Keratinocyte (primary cell): Measurements from ENCODE around the gene GM2A. TPM values are rescaled to one million over a fixed set of nuclear protein-coding genes. Genes with fewer than 3 reads are reported as not detected.

Experiments used
- DNase-seq: peaks from one replicate; pipeline ENCODE4 v3.0.0-alpha.2; 2011; ENCODE audit warnings: low read depth, missing footprints, low spot score
- FAIRE-seq: peaks from 2 replicates; lab custom pipeline; 2011; peaks lifted over from hg19 to GRCh38; lab: Jason Lieb, UNC
- H2AFZ ChIP-seq: 2 replicates; pipeline ENCODE4 v1.6.0; 2012; ENCODE audit warnings: low read length, control low read depth, inconsistent platforms; ENCODE audit not compliant: control insufficient read depth
- H3K27ac ChIP-seq: 2 replicates; pipeline ENCODE4 v1.5.1; 2011; ENCODE audit warnings: low read length; ENCODE audit not compliant: control insufficient read depth, insufficient read depth
- H3K27me3 ChIP-seq: 3 replicates; pipeline ENCODE4 v1.6.0; 2011; ENCODE audit warnings: low read length; ENCODE audit not compliant: control insufficient read depth, insufficient read depth; ENCODE audit errors: extremely low read depth
- H3K36me3 ChIP-seq, 2 experiments: 2 replicates in 1 of 2; 3 replicates in 1 of 2; pipeline ENCODE4 v1.5.1; 2011; ENCODE audit warnings: low read length in 2 of 2, mild to moderate bottlenecking in 1 of 2; ENCODE audit not compliant: control insufficient read depth in 2 of 2, insufficient read depth in 2 of 2; ENCODE audit errors: extremely low read depth in 1 of 2
- H3K4me1 ChIP-seq: 3 replicates; pipeline ENCODE4 v1.5.1; 2011; ENCODE audit warnings: low read length; ENCODE audit not compliant: control insufficient read depth, insufficient read depth; ENCODE audit errors: extremely low read depth
- H3K4me2 ChIP-seq: 3 replicates; pipeline ENCODE4 v1.6.0; 2011; ENCODE audit warnings: low read depth, low read length; ENCODE audit not compliant: control insufficient read depth, insufficient read depth; ENCODE audit errors: extremely low read depth
- H3K4me3 ChIP-seq, 3 experiments: fragments of 200-600 bp in 1 of 3; sonication (generic) in 1 of 3; 2 replicates in 2 of 3; 3 replicates in 1 of 3; pipeline ENCODE4 v1.5.1; 2011 to 2016; ENCODE audit warnings: low read length in 3 of 3, mild to moderate bottlenecking in 3 of 3, control low read depth in 2 of 3, inconsistent platforms in 1 of 3, low read depth in 1 of 3, mixed read lengths in 1 of 3, mixed run types in 1 of 3, moderate library complexity in 1 of 3; ENCODE audit not compliant: control insufficient read depth in 2 of 3, insufficient read depth in 2 of 3; ENCODE audit errors: extremely low read depth in 1 of 3
- H3K79me2 ChIP-seq: 2 replicates; pipeline ENCODE4 v1.6.0; 2012; ENCODE audit warnings: low read length; ENCODE audit not compliant: control insufficient read depth, insufficient read depth
- H3K9ac ChIP-seq: 3 replicates; pipeline ENCODE4 v1.6.0; 2011; ENCODE audit warnings: low read length; ENCODE audit not compliant: control insufficient read depth, insufficient read depth; ENCODE audit errors: extremely low read depth
- H3K9me1 ChIP-seq: 3 replicates; pipeline ENCODE4 v1.6.0; 2011; ENCODE audit warnings: low read length; ENCODE audit not compliant: control insufficient read depth, insufficient read depth; ENCODE audit errors: extremely low read depth
- H3K9me3 ChIP-seq: 2 replicates; pipeline ENCODE4 v1.5.1; 2012; ENCODE audit warnings: low read depth, low read length; ENCODE audit not compliant: control insufficient read depth
- H4K20me1 ChIP-seq: 3 replicates; pipeline ENCODE4 v1.6.0; 2011; ENCODE audit warnings: low read length; ENCODE audit not compliant: control insufficient read depth, insufficient read depth; ENCODE audit errors: extremely low read depth
- EZH2 ChIP-seq: IDR thresholded peaks from one replicate; pipeline ENCODE4 v1.6.1; 2012; ENCODE audit warnings: inconsistent platforms, mild to moderate bottlenecking, low read length, moderate library complexity
- dilution Hi-C: fragments of 300-500 bp; cut with MboI; formaldehyde crosslinking; loops from one replicate; pipeline ENCODE4 v1.7.0; 2020; ENCODE audit warnings: low sequenced_read_pairs; ENCODE audit not compliant: extremely low pct_ligation_motif_present
- polyA plus RNA-seq, 5 experiments: library from polyadenylated mRNA; depleted of rRNA in 3 of 5; stranded (reverse) in 3 of 5; stranded (forward) in 1 of 5; unstranded in 1 of 5; fragments of >200 nt; gene quantifications; 1 replicate in 1 of 5; 2 replicates in 3 of 5; 3 replicates in 1 of 5; pipeline versions ENCODE4 v1.2.1 to v1.2.3, GENCODE V29; 2011 to 2012; ENCODE audit warnings: missing spikeins in 2 of 5, low read depth in 1 of 5, low replicate concordance in 1 of 5
- TF ChIP-seq, protein P1 (sequence below), 3 experiments: IDR thresholded peaks in 1 of 3; conservative IDR thresholded peaks in 1 of 3; optimal IDR thresholded peaks in 1 of 3; 2 replicates in 2 of 3; 3 replicates in 1 of 3; pipeline versions ENCODE3 to v1.5.1; 2011; ENCODE audit warnings: low read length in 3 of 3, mild to moderate bottlenecking in 3 of 3, moderate library complexity in 2 of 3, control low read depth in 1 of 3, inconsistent platforms in 1 of 3; ENCODE audit not compliant: insufficient read depth in 2 of 3; ENCODE audit errors: extremely low read depth in 1 of 3

GM2A gene
- polyA plus RNA-seq, 1 donor (not counting 4 experiments of a cell fraction or from before 2014, with no cell fraction given): 117 TPM

DNA sequence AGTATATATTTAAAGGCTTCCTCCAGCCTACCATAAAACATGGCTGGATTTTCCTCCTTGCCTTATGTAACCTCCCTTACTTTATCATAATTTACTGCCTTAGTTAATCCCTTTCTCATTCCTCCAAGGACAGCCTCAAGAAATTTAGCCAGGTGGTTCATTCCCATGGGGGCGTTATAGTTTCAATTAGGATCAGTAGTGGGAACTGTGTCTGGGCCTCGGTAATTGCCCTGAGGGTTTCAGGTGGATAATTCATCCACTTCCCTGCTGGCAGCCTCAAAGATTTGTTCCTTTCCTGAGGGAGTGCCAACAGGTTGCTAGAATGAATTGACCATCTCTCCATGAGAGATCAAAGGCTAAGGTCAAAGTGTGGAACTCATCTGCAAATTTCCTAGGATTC lies 4.3 kb upstream of the GM2A start:
- FAIRE-seq (no peak), DNase-seq (no peak)
- Histone ChIP-seq H3K9me1 (no peaks in the 10 kb centered on the region), H3K36me3 (no peaks in the 10 kb centered on the region), H3K4me1 (no peaks in the 10 kb centered on the region), H3K4me2 (no peak overlapping the region), H4K20me1 (no peaks in the 10 kb centered on the region), H3K4me3 (no peak overlapping the region), H2AFZ (no peak overlapping the region), H3K9me3 (no peaks in the 10 kb centered on the region), H3K27ac (no peak overlapping the region), H3K9ac (no peak overlapping the region), H3K79me2 (peaks cover 7% of the 10 kb centered on the region), H3K27me3 (no peaks in the 10 kb centered on the region)
- TF ChIP-seq, protein P1, sequence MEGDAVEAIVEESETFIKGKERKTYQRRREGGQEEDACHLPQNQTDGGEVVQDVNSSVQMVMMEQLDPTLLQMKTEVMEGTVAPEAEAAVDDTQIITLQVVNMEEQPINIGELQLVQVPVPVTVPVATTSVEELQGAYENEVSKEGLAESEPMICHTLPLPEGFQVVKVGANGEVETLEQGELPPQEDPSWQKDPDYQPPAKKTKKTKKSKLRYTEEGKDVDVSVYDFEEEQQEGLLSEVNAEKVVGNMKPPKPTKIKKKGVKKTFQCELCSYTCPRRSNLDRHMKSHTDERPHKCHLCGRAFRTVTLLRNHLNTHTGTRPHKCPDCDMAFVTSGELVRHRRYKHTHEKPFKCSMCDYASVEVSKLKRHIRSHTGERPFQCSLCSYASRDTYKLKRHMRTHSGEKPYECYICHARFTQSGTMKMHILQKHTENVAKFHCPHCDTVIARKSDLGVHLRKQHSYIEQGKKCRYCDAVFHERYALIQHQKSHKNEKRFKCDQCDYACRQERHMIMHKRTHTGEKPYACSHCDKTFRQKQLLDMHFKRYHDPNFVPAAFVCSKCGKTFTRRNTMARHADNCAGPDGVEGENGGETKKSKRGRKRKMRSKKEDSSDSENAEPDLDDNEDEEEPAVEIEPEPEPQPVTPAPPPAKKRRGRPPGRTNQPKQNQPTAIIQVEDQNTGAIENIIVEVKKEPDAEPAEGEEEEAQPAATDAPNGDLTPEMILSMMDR (optimal IDR thresholded peaks at IDR 0.05 in 1 of 3, IDR thresholded peaks at IDR 0.05 in 1 of 3, conservative IDR thresholded peaks at IDR 0.05 in 1 of 3; ENCODE audit: extremely low read depth in 1 of 3, insufficient read depth in 2 of 3, low read length in 3 of 3): no peak
- dilution Hi-C loops: no loop called here

DNA sequence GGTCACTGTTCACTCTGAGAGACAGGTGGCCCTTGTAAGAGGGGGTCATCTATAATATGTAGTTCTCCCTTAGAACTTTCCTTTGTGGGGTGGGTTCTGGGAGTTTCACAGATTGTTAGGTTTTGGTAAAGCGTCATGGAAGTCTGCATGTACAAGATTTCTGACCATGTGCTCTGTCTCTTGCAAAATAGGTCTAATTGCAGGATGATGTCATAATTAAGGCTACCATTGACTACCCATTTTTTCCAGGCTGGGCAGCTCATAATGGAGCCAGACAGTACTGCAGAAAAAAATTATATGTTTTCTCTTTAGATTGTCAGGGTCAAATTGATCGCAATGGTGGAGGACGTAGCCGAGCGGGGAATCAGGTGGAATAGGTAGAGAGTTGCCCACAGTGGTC lies 3.7 kb upstream of the GM2A start:
- FAIRE-seq (no peak), DNase-seq (no peak)
- dilution Hi-C loops: no loop called here
- H3K9ac ChIP-seq: no peak overlapping the region
- H4K20me1 ChIP-seq: no peaks in the 10 kb centered on the region
- TF ChIP-seq, protein P1 (optimal IDR thresholded peaks at IDR 0.05 in 1 of 3, IDR thresholded peaks at IDR 0.05 in 1 of 3, conservative IDR thresholded peaks at IDR 0.05 in 1 of 3; ENCODE audit: extremely low read depth in 1 of 3, insufficient read depth in 2 of 3, low read length in 3 of 3): no peak
- no peak for TF ChIP-seq EZH2
- no peaks in the 10 kb centered on the region for H3K9me3 ChIP-seq
- no peak overlapping the region for H3K4me2 ChIP-seq
- H3K79me2 ChIP-seq: peaks cover 13% of the 10 kb centered on the region
- no peaks in the 10 kb centered on the region for H3K36me3 ChIP-seq
- no peak overlapping the region for H3K4me3 ChIP-seq
- H2AFZ ChIP-seq: no peak overlapping the region
- no peak overlapping the region for H3K27ac ChIP-seq
- no peaks in the 10 kb centered on the region for H3K4me1 ChIP-seq
- no peaks in the 10 kb centered on the region for H3K9me1 ChIP-seq
- no peaks in the 10 kb centered on the region for H3K27me3 ChIP-seq
